Measurements from ENCODE around the gene EDEM3.

EDEM3 gene

DNA sequence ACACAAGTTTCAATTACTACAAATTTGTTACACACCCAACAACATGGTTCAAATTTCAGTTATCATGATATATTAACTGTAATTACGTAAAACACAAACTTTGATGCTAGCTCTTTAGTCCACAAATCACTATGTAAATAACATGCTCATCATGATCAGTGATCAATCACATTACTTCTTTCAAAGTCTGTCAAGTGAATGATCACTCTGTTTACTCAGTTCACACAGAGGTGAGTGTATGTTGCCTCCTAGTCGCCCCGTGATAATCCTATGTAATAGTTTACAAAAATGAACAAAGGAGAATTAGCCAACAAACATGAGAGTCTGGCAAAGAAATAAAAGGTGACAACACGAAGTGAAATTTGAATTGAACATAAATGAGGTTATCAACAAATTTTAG, 14.3 kb downstream of the EDEM3 start:
- Histone ChIP-seq H3K9me3 (ENCODE audit: control insufficient read depth in 2 of 2, low read length in 2 of 2) (no peaks in the 10 kb centered on the region), H3K4me1 (ENCODE audit: control insufficient read depth, insufficient read depth, low read length) (peaks cover 2% of the 10 kb centered on the region), H3K4me3 (ENCODE audit: low read length in 2 of 2) (no peak overlapping the region), H3K27ac (ENCODE audit: low read length) (no peak overlapping the region), H3K27me3 (ENCODE audit: control insufficient read depth in 1 of 2, insufficient read depth in 2 of 2, low read length in 2 of 2) (no peaks in the 10 kb centered on the region), H3K9ac (ENCODE audit: low read length in 2 of 2) (no peak overlapping the region), H3K36me3 (ENCODE audit: control insufficient read depth in 2 of 2, insufficient read depth in 2 of 2, low read length in 2 of 2) (peaks cover 0 to 5% of the 10 kb centered on the region in 2 donors)

DNA sequence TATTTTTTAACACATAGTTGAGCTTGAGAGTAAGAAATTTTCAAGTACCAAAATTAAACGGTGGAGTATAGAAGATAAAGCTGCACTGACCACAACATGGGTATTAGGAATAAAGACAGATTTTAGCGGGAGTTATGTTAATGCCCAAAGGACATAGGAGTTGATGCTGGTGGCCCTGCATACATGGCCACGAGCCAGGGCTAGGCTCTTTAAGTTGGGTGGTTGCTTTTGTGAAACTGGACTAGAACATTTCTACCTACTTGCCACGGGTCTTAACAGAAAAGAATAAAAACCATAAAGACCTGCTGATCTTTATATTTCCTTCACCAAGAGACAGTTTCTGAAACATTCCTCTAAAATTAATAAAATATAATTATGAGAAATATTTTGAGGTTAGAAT, 14.9 kb downstream of the EDEM3 start:
- Histone ChIP-seq H3K9ac (ENCODE audit: low read length in 2 of 2) (no peak overlapping the region), H3K27ac (ENCODE audit: low read length) (no peak overlapping the region), H3K4me1 (ENCODE audit: control insufficient read depth, insufficient read depth, low read length) (peaks cover 2% of the 10 kb centered on the region), H3K36me3 (ENCODE audit: control insufficient read depth in 2 of 2, insufficient read depth in 2 of 2, low read length in 2 of 2) (peaks cover 3 to 9% of the 10 kb centered on the region in 2 donors), H3K4me3 (ENCODE audit: low read length in 2 of 2) (no peak overlapping the region), H3K27me3 (ENCODE audit: control insufficient read depth in 1 of 2, insufficient read depth in 2 of 2, low read length in 2 of 2) (no peaks in the 10 kb centered on the region), H3K9me3 (ENCODE audit: control insufficient read depth in 2 of 2, low read length in 2 of 2) (no peaks in the 10 kb centered on the region)

DNA sequence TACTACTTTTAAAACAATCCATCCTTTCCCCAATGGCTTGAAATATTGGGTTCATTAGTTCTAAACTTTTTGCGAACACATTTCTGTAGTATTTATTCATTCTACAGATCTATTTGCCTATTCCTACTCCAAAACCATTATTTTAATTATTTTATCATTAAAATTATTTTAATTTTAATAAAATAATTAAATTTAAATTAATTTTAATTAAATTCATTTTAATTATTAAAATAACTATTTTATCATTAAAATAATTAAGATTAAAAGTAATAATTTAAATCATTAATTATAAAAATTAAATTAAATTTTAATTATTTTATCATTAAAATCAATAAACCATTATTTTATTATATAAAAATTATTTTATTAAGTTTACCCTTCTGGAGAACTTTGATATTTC, 15.6 kb downstream of the EDEM3 start:
- Histone ChIP-seq H3K4me3 (ENCODE audit: low read length in 2 of 2) (no peak overlapping the region), H3K9ac (ENCODE audit: low read length in 2 of 2) (no peak overlapping the region), H3K27me3 (ENCODE audit: control insufficient read depth in 1 of 2, insufficient read depth in 2 of 2, low read length in 2 of 2) (no peaks in the 10 kb centered on the region), H3K4me1 (ENCODE audit: control insufficient read depth, insufficient read depth, low read length) (peaks cover 2% of the 10 kb centered on the region), H3K36me3 (ENCODE audit: control insufficient read depth in 2 of 2, insufficient read depth in 2 of 2, low read length in 2 of 2) (peaks cover 3 to 9% of the 10 kb centered on the region in 2 donors), H3K9me3 (ENCODE audit: control insufficient read depth in 2 of 2, low read length in 2 of 2) (no peaks in the 10 kb centered on the region), H3K27ac (ENCODE audit: low read length) (no peak overlapping the region)

DNA sequence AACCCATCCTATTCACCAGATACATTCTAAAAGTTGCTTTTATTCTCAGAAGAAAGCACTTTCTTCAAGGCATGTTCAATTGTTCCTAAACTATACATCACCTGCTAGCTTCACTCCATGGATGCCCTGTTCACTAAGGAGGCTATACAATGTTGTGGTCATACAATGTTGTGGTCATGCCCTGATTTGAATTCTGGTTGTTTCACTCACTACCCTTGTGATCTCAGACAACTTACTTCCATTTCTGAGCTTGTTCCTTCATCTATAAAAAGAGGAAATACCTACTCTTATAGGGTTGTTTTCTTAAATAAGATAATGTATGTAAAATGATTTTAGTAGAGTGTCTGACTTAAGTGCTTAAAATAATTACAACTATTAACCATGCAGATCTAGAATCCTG, 19.7 kb downstream of the EDEM3 start:
- Histone ChIP-seq H3K9me3 (ENCODE audit: control insufficient read depth in 2 of 2, low read length in 2 of 2) (no peaks in the 10 kb centered on the region), H3K4me3 (ENCODE audit: low read length in 2 of 2) (no peak overlapping the region), H3K4me1 (ENCODE audit: control insufficient read depth, insufficient read depth, low read length) (peaks cover 2% of the 10 kb centered on the region), H3K27me3 (ENCODE audit: control insufficient read depth in 1 of 2, insufficient read depth in 2 of 2, low read length in 2 of 2) (no peaks in the 10 kb centered on the region), H3K27ac (ENCODE audit: low read length) (no peak overlapping the region), H3K36me3 (ENCODE audit: control insufficient read depth in 2 of 2, insufficient read depth in 2 of 2, low read length in 2 of 2) (peaks cover 8 to 18% of the 10 kb centered on the region in 2 donors), H3K9ac (ENCODE audit: low read length in 2 of 2) (no peak overlapping the region)

DNA sequence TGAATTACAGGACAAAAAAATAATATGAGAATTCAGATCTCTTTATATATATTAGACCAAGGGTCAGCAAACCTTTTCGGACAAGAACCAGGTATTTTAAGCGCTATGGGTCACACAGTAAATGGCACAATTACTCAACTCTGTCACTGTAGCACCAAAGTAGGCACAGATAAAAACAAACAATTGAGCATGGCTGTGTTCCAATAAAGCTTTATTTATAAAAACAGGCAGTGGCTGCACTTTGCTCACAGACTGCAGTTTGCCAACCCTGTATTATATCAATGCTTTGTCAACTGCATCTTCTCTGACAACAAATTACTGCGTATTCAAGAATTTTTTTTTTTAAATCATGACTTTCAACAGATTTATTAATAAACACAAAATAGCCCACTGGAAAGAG, 29.8 kb downstream of the EDEM3 start:
- Histone ChIP-seq H3K27ac (ENCODE audit: low read length) (no peak overlapping the region), H3K4me1 (ENCODE audit: control insufficient read depth, insufficient read depth, low read length) (no peaks in the 10 kb centered on the region), H3K4me3 (ENCODE audit: low read length in 2 of 2) (no peak overlapping the region), H3K36me3 (ENCODE audit: control insufficient read depth in 2 of 2, insufficient read depth in 2 of 2, low read length in 2 of 2) (peaks cover 10 to 11% of the 10 kb centered on the region in 2 donors), H3K9me3 (ENCODE audit: control insufficient read depth in 2 of 2, low read length in 2 of 2) (no peaks in the 10 kb centered on the region), H3K9ac (ENCODE audit: low read length in 2 of 2) (no peak overlapping the region), H3K27me3 (ENCODE audit: control insufficient read depth in 1 of 2, insufficient read depth in 2 of 2, low read length in 2 of 2) (no peaks in the 10 kb centered on the region)

DNA sequence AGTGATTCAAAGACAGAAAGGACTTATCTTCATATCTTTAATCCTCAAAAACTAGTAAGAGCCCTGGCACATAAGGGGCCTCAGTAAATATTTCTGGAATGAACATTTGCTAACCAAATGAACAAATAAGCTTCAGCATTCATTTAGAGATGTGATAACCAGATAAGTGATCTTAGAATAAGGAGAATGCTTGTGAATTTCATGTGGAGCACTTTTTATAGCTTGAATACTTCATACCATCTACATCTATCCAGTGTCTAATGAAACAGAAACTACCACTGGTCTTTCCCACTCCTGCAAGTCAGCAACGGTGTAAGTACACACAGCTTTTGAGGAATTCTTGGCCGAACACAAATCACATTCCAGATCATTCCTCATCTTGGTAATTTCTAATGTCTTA, 38.5 kb downstream of the EDEM3 start:
- Histone ChIP-seq H3K9ac (ENCODE audit: low read length in 2 of 2) (no peak overlapping the region), H3K27ac (ENCODE audit: low read length) (no peak overlapping the region), H3K4me3 (ENCODE audit: low read length in 2 of 2) (no peak overlapping the region), H3K4me1 (ENCODE audit: control insufficient read depth, insufficient read depth, low read length) (no peaks in the 10 kb centered on the region), H3K36me3 (ENCODE audit: control insufficient read depth in 2 of 2, insufficient read depth in 2 of 2, low read length in 2 of 2) (peaks cover 17 to 35% of the 10 kb centered on the region in 2 donors), H3K9me3 (ENCODE audit: control insufficient read depth in 2 of 2, low read length in 2 of 2) (no peaks in the 10 kb centered on the region), H3K27me3 (ENCODE audit: control insufficient read depth in 1 of 2, insufficient read depth in 2 of 2, low read length in 2 of 2) (no peaks in the 10 kb centered on the region)

DNA sequence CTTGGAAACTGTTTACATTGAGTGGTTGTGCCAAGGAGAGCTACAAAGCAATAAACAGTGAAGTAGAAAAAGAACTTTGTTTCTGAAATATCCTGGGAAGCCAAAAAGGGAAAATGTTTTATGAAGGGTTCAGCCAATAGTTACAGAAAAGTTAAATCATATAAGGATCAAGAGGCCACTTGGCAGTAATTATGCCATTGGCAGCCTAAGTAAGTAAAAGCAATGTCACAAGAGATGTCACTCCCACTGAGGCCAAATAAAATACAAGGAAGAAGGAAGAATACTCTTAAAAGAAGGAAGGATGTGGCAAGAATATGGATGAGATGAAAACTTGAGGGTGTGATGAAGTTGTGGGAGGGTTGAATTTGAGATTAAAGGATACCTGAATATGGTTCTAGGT, 45.2 kb downstream of the EDEM3 start:
- Histone ChIP-seq H3K9me3 (ENCODE audit: control insufficient read depth in 2 of 2, low read length in 2 of 2) (no peaks in the 10 kb centered on the region), H3K36me3 (ENCODE audit: control insufficient read depth in 2 of 2, insufficient read depth in 2 of 2, low read length in 2 of 2) (peaks cover 15 to 33% of the 10 kb centered on the region in 2 donors), H3K9ac (ENCODE audit: low read length in 2 of 2) (no peak overlapping the region), H3K4me3 (ENCODE audit: low read length in 2 of 2) (no peak overlapping the region), H3K4me1 (ENCODE audit: control insufficient read depth, insufficient read depth, low read length) (no peaks in the 10 kb centered on the region), H3K27me3 (ENCODE audit: control insufficient read depth in 1 of 2, insufficient read depth in 2 of 2, low read length in 2 of 2) (no peaks in the 10 kb centered on the region), H3K27ac (ENCODE audit: low read length) (no peak overlapping the region)

DNA sequence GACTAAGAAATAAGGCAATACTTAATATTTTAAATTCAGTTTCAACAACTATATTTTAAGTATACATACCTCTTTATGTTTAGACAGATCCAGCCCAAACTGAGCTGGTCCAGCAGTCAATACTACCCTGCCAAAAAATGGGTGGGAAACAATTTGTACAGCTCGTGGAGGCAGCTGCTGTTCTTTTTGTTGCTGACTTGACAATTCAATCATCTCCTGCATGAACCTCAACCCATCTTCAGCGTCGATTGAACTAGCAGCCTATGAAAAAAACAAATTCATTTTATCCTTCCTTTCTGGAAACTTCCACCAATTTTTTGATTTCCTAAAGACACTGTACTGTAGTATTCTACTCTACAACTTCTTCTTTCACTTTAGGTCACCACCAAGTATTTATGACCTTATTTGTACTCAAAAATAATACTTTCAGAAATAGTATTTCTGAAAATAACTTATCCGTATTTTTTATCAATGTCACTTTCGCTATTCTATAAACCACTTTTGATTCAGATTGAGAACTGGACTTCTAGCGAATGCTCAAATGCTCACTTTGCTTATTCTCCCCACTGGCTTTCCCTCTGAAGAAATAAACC, 46.5 kb downstream of the EDEM3 start:
- H3K36me3 ChIP-seq (ENCODE audit: control insufficient read depth in 2 of 2, insufficient read depth in 2 of 2, low read length in 2 of 2) = peaks cover 16 to 35% of the 10 kb centered on the region in 2 donors
- H3K4me3 ChIP-seq (ENCODE audit: low read length in 2 of 2) = no peak overlapping the region
- no peaks in the 10 kb centered on the region for H3K4me1 ChIP-seq (ENCODE audit: control insufficient read depth, insufficient read depth, low read length)
- H3K27me3 ChIP-seq (ENCODE audit: control insufficient read depth in 1 of 2, insufficient read depth in 2 of 2, low read length in 2 of 2) = no peaks in the 10 kb centered on the region
- no peak overlapping the region for H3K27ac ChIP-seq (ENCODE audit: low read length)
- H3K9me3 ChIP-seq (ENCODE audit: control insufficient read depth in 2 of 2, low read length in 2 of 2) = no peaks in the 10 kb centered on the region
- no peak overlapping the region for H3K9ac ChIP-seq (ENCODE audit: low read length in 2 of 2)

DNA sequence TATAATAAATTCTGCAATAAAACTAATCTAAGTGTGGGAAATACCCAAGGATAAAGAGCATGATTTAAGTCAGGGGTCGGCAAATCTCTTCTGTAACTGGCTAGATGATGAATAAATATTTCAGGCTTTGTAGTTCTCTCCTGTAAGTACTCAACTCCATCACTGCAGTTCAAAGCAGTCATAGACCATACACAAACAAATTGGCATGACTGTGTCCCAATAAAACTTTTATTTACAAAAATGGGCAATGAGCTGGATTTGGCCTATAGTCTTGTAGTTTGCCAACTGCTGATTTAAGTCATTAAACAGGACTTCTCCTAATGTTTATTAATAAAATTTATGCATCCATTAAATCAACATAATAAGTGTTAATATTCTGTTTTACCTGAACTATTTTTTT, 49.4 kb downstream of the EDEM3 start:
- Histone ChIP-seq H3K27ac (ENCODE audit: low read length) (no peak overlapping the region), H3K27me3 (ENCODE audit: control insufficient read depth in 1 of 2, insufficient read depth in 2 of 2, low read length in 2 of 2) (no peaks in the 10 kb centered on the region), H3K4me1 (ENCODE audit: control insufficient read depth, insufficient read depth, low read length) (no peaks in the 10 kb centered on the region), H3K36me3 (ENCODE audit: control insufficient read depth in 2 of 2, insufficient read depth in 2 of 2, low read length in 2 of 2) (peaks cover 22 to 35% of the 10 kb centered on the region in 2 donors), H3K9ac (ENCODE audit: low read length in 2 of 2) (no peak overlapping the region), H3K9me3 (ENCODE audit: control insufficient read depth in 2 of 2, low read length in 2 of 2) (no peaks in the 10 kb centered on the region), H3K4me3 (ENCODE audit: low read length in 2 of 2) (no peak overlapping the region)

DNA sequence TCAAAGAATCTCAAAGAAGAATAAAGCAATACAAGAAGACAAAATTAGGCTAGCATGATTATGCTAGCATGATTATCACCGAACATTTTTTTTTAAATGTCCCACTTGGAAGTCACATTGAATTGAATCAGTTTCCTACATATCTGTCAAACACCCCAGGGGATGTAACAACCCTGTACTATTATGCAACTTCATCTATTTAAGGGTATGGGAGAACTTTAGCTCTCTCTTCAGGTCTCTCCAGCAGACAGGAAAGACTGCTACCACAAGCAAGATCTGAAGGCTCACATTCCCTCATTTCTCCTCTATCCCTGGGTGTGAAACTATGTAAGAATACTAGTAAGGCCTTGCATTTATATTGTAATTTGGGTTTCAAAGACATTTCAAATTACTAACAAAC, 52.8 kb downstream of the EDEM3 start:
- H3K9ac ChIP-seq (ENCODE audit: low read length in 2 of 2) = no peak overlapping the region
- H3K36me3 ChIP-seq (ENCODE audit: control insufficient read depth in 2 of 2, insufficient read depth in 2 of 2, low read length in 2 of 2) = peaks cover 16 to 18% of the 10 kb centered on the region in 2 donors
- no peak overlapping the region for H3K27ac ChIP-seq (ENCODE audit: low read length)
- no peak overlapping the region for H3K4me3 ChIP-seq (ENCODE audit: low read length in 2 of 2)
- H3K9me3 ChIP-seq (ENCODE audit: control insufficient read depth in 2 of 2, low read length in 2 of 2) = no peaks in the 10 kb centered on the region
- H3K4me1 ChIP-seq (ENCODE audit: control insufficient read depth, insufficient read depth, low read length) = no peaks in the 10 kb centered on the region
- H3K27me3 ChIP-seq (ENCODE audit: control insufficient read depth in 1 of 2, insufficient read depth in 2 of 2, low read length in 2 of 2) = no peaks in the 10 kb centered on the region

DNA sequence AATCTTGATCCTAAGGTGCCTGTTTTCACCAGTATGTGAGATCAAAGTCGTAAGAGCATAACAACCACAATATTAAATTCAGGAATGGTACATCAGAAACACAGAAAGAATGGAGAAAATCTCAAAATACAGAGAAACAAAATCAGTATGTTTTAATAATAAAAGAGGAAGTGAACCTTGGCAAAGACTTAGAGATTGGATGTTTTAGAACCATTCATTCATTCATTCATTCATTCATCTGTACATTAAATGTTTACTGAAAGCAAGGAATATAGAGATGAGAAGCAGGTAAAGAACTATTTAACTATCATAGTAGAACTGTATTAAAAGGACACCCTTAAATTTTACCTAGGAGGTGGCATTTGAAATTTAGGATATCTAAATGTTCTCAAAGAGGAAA, 55.7 kb downstream of the EDEM3 start:
- no peaks in the 10 kb centered on the region for H3K4me1 ChIP-seq (ENCODE audit: control insufficient read depth, insufficient read depth, low read length)
- no peak overlapping the region for H3K4me3 ChIP-seq (ENCODE audit: low read length in 2 of 2)
- H3K27me3 ChIP-seq (ENCODE audit: control insufficient read depth in 1 of 2, insufficient read depth in 2 of 2, low read length in 2 of 2) = no peaks in the 10 kb centered on the region
- no peak overlapping the region for H3K9ac ChIP-seq (ENCODE audit: low read length in 2 of 2)
- H3K36me3 ChIP-seq (ENCODE audit: control insufficient read depth in 2 of 2, insufficient read depth in 2 of 2, low read length in 2 of 2) = peaks cover 13 to 17% of the 10 kb centered on the region in 2 donors
- no peaks in the 10 kb centered on the region for H3K9me3 ChIP-seq (ENCODE audit: control insufficient read depth in 2 of 2, low read length in 2 of 2)
- no peak overlapping the region for H3K27ac ChIP-seq (ENCODE audit: low read length)

Data from stomach smooth muscle (tissue), 2 donors.